T-helper 22 cell (primary cell): ENCODE measurements around the gene TUT1.

Experiments
- DNase-seq: peaks from one replicate; pipeline ENCODE4 v3.0.0-alpha.2; 2020; ENCODE audit warnings: low read depth

The TUT1 gene

GRCh38 chr11:62540804-62541701 lies 50.3 kb downstream of the TUT1 start:
- no peak for DNase-seq

GRCh38 chr11:62539238-62539925 lies 51.9 kb downstream of the TUT1 start:
- peak; percentile 59 for DNase-seq

- no peak for DNase-seq
These were observed 52.7 kb downstream of the TUT1 start for GRCh38 chr11:62538470-62539237.

GRCh38 chr11:62536301-62536957 lies 54.9 kb downstream of the TUT1 start:
- no peak for DNase-seq

- no peak for DNase-seq
These were observed 55.5 kb downstream of the TUT1 start for GRCh38 chr11:62535802-62536201.

GRCh38 chr11:62534779-62535545 lies 56.4 kb downstream of the TUT1 start:
- DNase-seq, result no peak

GRCh38 chr11:62532096-62532495 lies 59.2 kb downstream of the TUT1 start:
- DNase-seq, result no peak
